ENCODE results near the gene PDLIM5.

GRCh38 chr4:94678896-94679295, 227.2 kb downstream of the PDLIM5 start:
- TF ChIP-seq, protein P1, sequence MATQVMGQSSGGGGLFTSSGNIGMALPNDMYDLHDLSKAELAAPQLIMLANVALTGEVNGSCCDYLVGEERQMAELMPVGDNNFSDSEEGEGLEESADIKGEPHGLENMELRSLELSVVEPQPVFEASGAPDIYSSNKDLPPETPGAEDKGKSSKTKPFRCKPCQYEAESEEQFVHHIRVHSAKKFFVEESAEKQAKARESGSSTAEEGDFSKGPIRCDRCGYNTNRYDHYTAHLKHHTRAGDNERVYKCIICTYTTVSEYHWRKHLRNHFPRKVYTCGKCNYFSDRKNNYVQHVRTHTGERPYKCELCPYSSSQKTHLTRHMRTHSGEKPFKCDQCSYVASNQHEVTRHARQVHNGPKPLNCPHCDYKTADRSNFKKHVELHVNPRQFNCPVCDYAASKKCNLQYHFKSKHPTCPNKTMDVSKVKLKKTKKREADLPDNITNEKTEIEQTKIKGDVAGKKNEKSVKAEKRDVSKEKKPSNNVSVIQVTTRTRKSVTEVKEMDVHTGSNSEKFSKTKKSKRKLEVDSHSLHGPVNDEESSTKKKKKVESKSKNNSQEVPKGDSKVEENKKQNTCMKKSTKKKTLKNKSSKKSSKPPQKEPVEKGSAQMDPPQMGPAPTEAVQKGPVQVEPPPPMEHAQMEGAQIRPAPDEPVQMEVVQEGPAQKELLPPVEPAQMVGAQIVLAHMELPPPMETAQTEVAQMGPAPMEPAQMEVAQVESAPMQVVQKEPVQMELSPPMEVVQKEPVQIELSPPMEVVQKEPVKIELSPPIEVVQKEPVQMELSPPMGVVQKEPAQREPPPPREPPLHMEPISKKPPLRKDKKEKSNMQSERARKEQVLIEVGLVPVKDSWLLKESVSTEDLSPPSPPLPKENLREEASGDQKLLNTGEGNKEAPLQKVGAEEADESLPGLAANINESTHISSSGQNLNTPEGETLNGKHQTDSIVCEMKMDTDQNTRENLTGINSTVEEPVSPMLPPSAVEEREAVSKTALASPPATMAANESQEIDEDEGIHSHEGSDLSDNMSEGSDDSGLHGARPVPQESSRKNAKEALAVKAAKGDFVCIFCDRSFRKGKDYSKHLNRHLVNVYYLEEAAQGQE (IDR thresholded peaks at IDR 0.05; ENCODE audit: insufficient read depth in 1 of 2, low read depth in 2 of 2, low read length in 2 of 2), result no peak
- no peak for TF ChIP-seq POLR2AphosphoS5 (IDR thresholded peaks at IDR 0.05; ENCODE audit: low read depth, low read length)
